HepG2 (cell line): ENCODE measurements around the gene CDKN2AIP. TPM values are rescaled to one million over a fixed set of nuclear protein-coding genes. Genes with fewer than 3 reads are reported as not detected.

ENCODE experiments used
- ATAC-seq: fragments of 200-7000 bp; cut with Tn5 transposase; 3 replicates; pipeline ENCODE4 v1.9.1; 2020; ENCODE audit warnings: mild to moderate bottlenecking, moderate library complexity
- BruUV-seq: library from RNA; stranded (reverse); fragments of 400-500 nt; replicated peaks from 2 replicates; lab custom pipeline; 2021; lab: Mats Ljungman, UMichigan
- CTCF ChIA-PET: fragments of 300-600 bp; formaldehyde crosslinking; extraction: SDS; loops from one replicate; lab custom pipeline; 2021; ENCODE audit warnings: low total read pairs, inconsistent platforms, low intra/inter-chr PET ratio; lab: Yijun Ruan, JAX
- POLR2A ChIA-PET: fragments of 350-600 bp; sonication (Branson Sonifier 250); formaldehyde crosslinking; loops from one replicate; lab custom pipeline; 2020; ENCODE audit warnings: antibody characterized with exemption, inconsistent platforms; lab: Yijun Ruan, JAX
- DNase-seq: peaks from one replicate; pipeline ENCODE4 v3.0.0-alpha.2; 2015; ENCODE audit warnings: low spot score
- FAIRE-seq: peaks from 3 replicates; lab custom pipeline; 2011; peaks lifted over from hg19 to GRCh38; lab: Jason Lieb, UNC
- H2AFZ ChIP-seq: one replicate; pipeline ENCODE4 v1.6.1; 2011; ENCODE audit warnings: low read length, inconsistent platforms
- H3K27ac ChIP-seq: fragments of 300-600 bp; 3 replicates; pipeline ENCODE4 v1.8.0; 2011; ENCODE audit warnings: mixed run types, mild to moderate bottlenecking, mixed read lengths, low read length, inconsistent platforms; ENCODE audit not compliant: insufficient read depth; ENCODE audit errors: extremely low read length
- H3K27me3 ChIP-seq, 2 experiments: fragments of 200-600 bp in 1 of 2; 2 replicates in 1 of 2; 3 replicates in 1 of 2; pipeline versions ENCODE4 v1.6.0 to v1.8.0; 2011; ENCODE audit warnings: low read length in 2 of 2, mild to moderate bottlenecking in 2 of 2, moderate library complexity in 2 of 2, inconsistent platforms in 1 of 2; ENCODE audit not compliant: insufficient read depth in 2 of 2, control insufficient read depth in 1 of 2
- H3K36me3 ChIP-seq, 2 experiments: fragments of 200-600 bp in 1 of 2; replicated peaks in 1 of 2; 2 replicates in 1 of 2; 3 replicates in 1 of 2; pipeline versions ENCODE4 v1.5.1 to v1.8.0; 2011; ENCODE audit warnings: low read length in 2 of 2, inconsistent platforms in 1 of 2; ENCODE audit not compliant: insufficient read depth in 2 of 2, control insufficient read depth in 1 of 2
- H3K4me1 ChIP-seq: 2 replicates; pipeline ENCODE4 v1.5.1; 2012; ENCODE audit warnings: low read length, inconsistent platforms; ENCODE audit not compliant: insufficient read depth
- H3K4me2 ChIP-seq: 2 replicates; pipeline ENCODE4 v1.6.0; 2011; ENCODE audit warnings: low read depth, low read length, inconsistent platforms
- H3K4me3 ChIP-seq, 3 experiments: fragments of 200-600 bp in 1 of 3; sonication (generic), shearing (Covaris generic) in 1 of 3; replicated peaks in 1 of 3; 2 replicates each; pipeline ENCODE4 v1.5.1; 2011 to 2016; ENCODE audit warnings: low read length in 3 of 3, inconsistent platforms in 2 of 3, low read depth in 2 of 3, mild to moderate bottlenecking in 2 of 3, control low read depth in 1 of 3, mixed read lengths in 1 of 3; ENCODE audit not compliant: insufficient read depth in 1 of 3
- H3K79me2 ChIP-seq: one replicate; pipeline ENCODE4 v1.6.1; 2011; ENCODE audit warnings: low read length, inconsistent platforms; ENCODE audit not compliant: insufficient read depth
- H3K9ac ChIP-seq: 2 replicates; pipeline ENCODE4 v1.6.0; 2011; ENCODE audit warnings: mild to moderate bottlenecking, low read depth, low read length, inconsistent platforms; ENCODE audit not compliant: insufficient read depth
- H3K9me3 ChIP-seq: 2 replicates; pipeline ENCODE4 v1.5.1; 2012; ENCODE audit warnings: mild to moderate bottlenecking, low read length
- H4K20me1 ChIP-seq: 2 replicates; pipeline ENCODE4 v1.6.0; 2011; ENCODE audit warnings: inconsistent platforms, mild to moderate bottlenecking, low read length, moderate library complexity; ENCODE audit not compliant: insufficient read depth
- ATM ChIP-seq: fragments of 450-650 bp; IDR thresholded peaks from 2 replicates; pipeline ENCODE4 v1.7.1; 2017; ENCODE audit warnings: mild to moderate bottlenecking, borderline replicate concordance
- DR1 ChIP-seq: sonication (generic); formaldehyde crosslinking; IDR thresholded peaks from 2 replicates; pipeline ENCODE4 v1.8.0; 2021; ENCODE audit warnings: mild to moderate bottlenecking, missing genetic modification reagents, inconsistent platforms
- FOSL2 ChIP-seq: sonication (generic); formaldehyde crosslinking; IDR thresholded peaks from 2 replicates; pipeline ENCODE4 v1.4.0; 2020; ENCODE audit warnings: missing genetic modification reagents
- HOXA5 ChIP-seq: sonication (generic); formaldehyde crosslinking; IDR thresholded peaks from 2 replicates; pipeline ENCODE4 v1.4.0; 2020; ENCODE audit warnings: missing genetic modification reagents
- KLF15 ChIP-seq: sonication (generic); formaldehyde crosslinking; IDR thresholded peaks from 2 replicates; pipeline ENCODE4 v1.8.1; 2023; ENCODE audit warnings: borderline replicate concordance, mild to moderate bottlenecking, inconsistent platforms, missing genetic modification reagents, mixed read lengths
- NBN ChIP-seq: fragments of 450-650 bp; conservative IDR thresholded peaks from 2 replicates; pipeline ENCODE4 v1.6.1; 2017
- ZBTB1 ChIP-seq: sonication (generic); formaldehyde crosslinking; IDR thresholded peaks from 2 replicates; pipeline ENCODE4 v1.4.0; 2020; ENCODE audit warnings: missing genetic modification reagents, borderline replicate concordance
- ZBTB26 ChIP-seq: IDR thresholded peaks from 2 replicates; pipeline ENCODE4 v1.6.1; 2016; ENCODE audit warnings: missing compliant biosample characterization, missing genetic modification reagents, borderline replicate concordance
- ZNF274 ChIP-seq: sonication (generic); formaldehyde crosslinking; IDR thresholded peaks from 2 replicates; pipeline ENCODE4 v1.5.1; 2020; ENCODE audit warnings: mild to moderate bottlenecking, missing genetic modification reagents
- ZNF3 ChIP-seq: IDR thresholded peaks from 2 replicates; pipeline ENCODE4 v1.7.0; 2017; ENCODE audit warnings: inconsistent platforms
- ZNF512 ChIP-seq: sonication (generic); formaldehyde crosslinking; IDR thresholded peaks from 2 replicates; pipeline ENCODE4 v1.4.0; 2020; ENCODE audit warnings: mild to moderate bottlenecking, missing genetic modification reagents
- ZNF589 ChIP-seq: sonication (generic); formaldehyde crosslinking; conservative IDR thresholded peaks from 2 replicates; pipeline ENCODE4 v1.8.0; 2022; ENCODE audit warnings: mild to moderate bottlenecking, moderate library complexity, missing genetic modification reagents
- ZNF644 ChIP-seq: IDR thresholded peaks from 2 replicates; pipeline ENCODE4 v1.6.1; 2016; ENCODE audit warnings: low read depth
- whole genome bisulfite sequencing: methylation state at CpG from one replicate; pipeline ENCODE4 v1.1.6; 2017; ENCODE audit warnings: low lambda C conversion rate; 5-methylcytosine and 5-hydroxymethylcytosine counted together
- in situ Hi-C: cut with HindIII; loops from 2 replicates; pipeline ENCODE4 v1.10.0; 2017; ENCODE audit warnings: low pct_unique_long_range_greater_than_20kb; ENCODE audit not compliant: extremely low pct_ligation_motif_present
- intact Hi-C: fragments of 100-400 bp; cut with micrococcal nuclease; formaldehyde crosslinking; loops from one replicate; pipeline ENCODE4 v1.10.0; 2022; ENCODE audit not compliant: unreplicated experiment
- polyA plus RNA-seq, 8 experiments: library from polyadenylated mRNA; depleted of rRNA in 3 of 8; stranded (reverse) in 7 of 8; unstranded in 1 of 8; fragments of >200 nt; fragmentation: Illumina TruSeq in 4 of 8; extraction: Trizol in 4 of 8; gene quantifications; 2 replicates each; pipeline versions ENCODE4 v1.2.1 to v1.2.3, GENCODE V29; 2011 to 2016; ENCODE audit warnings: low read depth in 4 of 8, missing spikeins in 1 of 8, mixed read lengths in 1 of 8; ENCODE audit not compliant: insufficient read depth in 1 of 8
- total RNA-seq, 5 experiments: library from RNA; depleted of rRNA; stranded (reverse); fragments of >200 nt; fragmentation: Illumina TruSeq; extraction: Trizol; gene quantifications; 2 replicates each; pipeline ENCODE4 v1.2.3, GENCODE V29; 2016; ENCODE audit warnings: low read depth in 1 of 5
- TF ChIP-seq, protein P1 (sequence below): sonication (generic); formaldehyde crosslinking; IDR thresholded peaks from 2 replicates; pipeline ENCODE4 v1.4.0; 2020; ENCODE audit warnings: mild to moderate bottlenecking, missing genetic modification reagents

Gene CDKN2AIP
- total and polyA plus RNA-seq, 2 of the 13 experiments (the other 11 are each of a cell fraction or from before 2014, with no cell fraction given) = 17.0 to 18.7 TPM

- FAIRE-seq = no peak
- Histone ChIP-seq H3K79me2 (no peaks in the 10 kb centered on the region), H2AFZ (no peak overlapping the region), H3K36me3 (no peaks in the 10 kb centered on the region), H3K4me3 (peak overlapping the region in 1 of 3 experiments; percentile 63; a peak in 1 of 6 replicates), H3K27ac (no peak overlapping the region), H3K9ac (0 out of 2 replicates have a peak overlapping the region, but pooled peaks have one; percentile 40), H3K4me2 (peak overlapping the region; percentile 96), H3K27me3 (peaks cover 1 to 9% of the 10 kb centered on the region in 2 experiments; a peak in 2 of 5 replicates), H3K9me3 (no peaks in the 10 kb centered on the region), H4K20me1 (no peaks in the 10 kb centered on the region), H3K4me1 (peaks cover 42% of the 10 kb centered on the region)
- ATAC-seq = no peak
- ChIA-PET CTCF (interaction anchor here (1.5 kb wide), 1 partner anchor 470 kb away, joined by 7 read pairs; no protein-coding TSS in a partner anchor), POLR2A (interaction anchor here (0.9 to 1.5 kb wide), 3 partner anchors 30 to 36 kb away, joined by 3 to 5 read pairs (median 5); partner anchors contain the start of gene CDKN2AIP)
- peak; percentile 76; the same call in 1 of the 2 replicates for TF ChIP-seq NBN
- no peak for TF ChIP-seq ZBTB26 (CRISPR knock-in tag)
- no peak for TF ChIP-seq FOSL2
- peak; percentile 85 for TF ChIP-seq ZNF512 (CRISPR knock-in tag)
- TF ChIP-seq ATM = 0 out of 2 replicates have a peak, but pooled peaks have one; percentile 17
- TF ChIP-seq, protein P1, sequence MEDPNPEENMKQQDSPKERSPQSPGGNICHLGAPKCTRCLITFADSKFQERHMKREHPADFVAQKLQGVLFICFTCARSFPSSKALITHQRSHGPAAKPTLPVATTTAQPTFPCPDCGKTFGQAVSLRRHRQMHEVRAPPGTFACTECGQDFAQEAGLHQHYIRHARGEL = no peak
- no peak for TF ChIP-seq ZNF589 (CRISPR knock-in tag)
- TF ChIP-seq ZNF3 (CRISPR knock-in tag) = no peak
- no peak for TF ChIP-seq ZNF274 (CRISPR knock-in tag)
- no peak for TF ChIP-seq KLF15
- no peak for TF ChIP-seq HOXA5 (CRISPR knock-in tag)
- no peak for TF ChIP-seq ZNF644
- TF ChIP-seq ZBTB1 (CRISPR knock-in tag) = no peak
- TF ChIP-seq DR1 = no peak
- DNase-seq = no peak
- 60% methylated on average over 7 of the region's 8 CpGs for WGBS
- in situ Hi-C loops = loop anchor here (25.0 kb wide), 1 partner anchor 346 kb away; no protein-coding TSS in a partner anchor
- BruUV-seq = no TSS peak
- intact Hi-C loops = loop anchor here (1.0 to 10.0 kb wide), 4 partner anchors 43 to 470 kb away; no protein-coding TSS in a partner anchor
Measured at GRCh38 chr4:183407635-183408464, 36.6 kb upstream of the CDKN2AIP start.
